ENCODE data around the gene CYP2R1.

DNA sequence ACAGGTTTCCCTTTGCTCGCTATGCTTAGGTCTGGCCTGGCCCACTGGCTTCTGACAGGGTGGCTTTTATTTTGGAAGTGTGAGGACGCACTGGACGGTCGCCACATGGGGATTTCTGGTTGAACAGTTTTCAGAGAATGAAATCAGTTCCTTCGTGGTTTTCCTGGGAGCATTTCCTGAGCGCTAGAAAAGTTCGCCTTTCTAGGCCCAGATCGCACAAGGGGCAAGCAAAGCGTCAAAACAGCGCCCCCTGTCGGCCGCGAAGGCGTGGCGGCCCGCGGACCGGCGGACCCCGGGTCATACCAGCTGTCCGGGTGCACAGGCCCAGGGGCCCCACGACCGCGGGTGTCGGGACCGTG lies 12.7 kb upstream of the CYP2R1 start:
- TF ChIP-seq EZH2 (IDR thresholded peaks at IDR 0.05; ENCODE audit: borderline replicate concordance, low read depth, low read length, severe bottlenecking) (no peak), POLR2AphosphoS5 (IDR thresholded peaks at IDR 0.05; ENCODE audit: insufficient read depth, low read depth, low read length) (no peak), JUN (IDR thresholded peaks at IDR 0.05; ENCODE audit: borderline replicate concordance, insufficient read depth, insufficient read length, low read depth) (no peak)
- TF ChIP-seq, protein P1, sequence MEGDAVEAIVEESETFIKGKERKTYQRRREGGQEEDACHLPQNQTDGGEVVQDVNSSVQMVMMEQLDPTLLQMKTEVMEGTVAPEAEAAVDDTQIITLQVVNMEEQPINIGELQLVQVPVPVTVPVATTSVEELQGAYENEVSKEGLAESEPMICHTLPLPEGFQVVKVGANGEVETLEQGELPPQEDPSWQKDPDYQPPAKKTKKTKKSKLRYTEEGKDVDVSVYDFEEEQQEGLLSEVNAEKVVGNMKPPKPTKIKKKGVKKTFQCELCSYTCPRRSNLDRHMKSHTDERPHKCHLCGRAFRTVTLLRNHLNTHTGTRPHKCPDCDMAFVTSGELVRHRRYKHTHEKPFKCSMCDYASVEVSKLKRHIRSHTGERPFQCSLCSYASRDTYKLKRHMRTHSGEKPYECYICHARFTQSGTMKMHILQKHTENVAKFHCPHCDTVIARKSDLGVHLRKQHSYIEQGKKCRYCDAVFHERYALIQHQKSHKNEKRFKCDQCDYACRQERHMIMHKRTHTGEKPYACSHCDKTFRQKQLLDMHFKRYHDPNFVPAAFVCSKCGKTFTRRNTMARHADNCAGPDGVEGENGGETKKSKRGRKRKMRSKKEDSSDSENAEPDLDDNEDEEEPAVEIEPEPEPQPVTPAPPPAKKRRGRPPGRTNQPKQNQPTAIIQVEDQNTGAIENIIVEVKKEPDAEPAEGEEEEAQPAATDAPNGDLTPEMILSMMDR (IDR thresholded peaks at IDR 0.05; ENCODE audit: extremely low read depth in 1 of 2, insufficient read depth in 1 of 2, low read depth in 1 of 2, low read length in 2 of 2): peak; percentile 96 to 97
